IMR-90 (cell line): Measurements from ENCODE around the gene RNF215. TPM values are rescaled to one million over a fixed set of nuclear protein-coding genes. Genes with fewer than 3 reads are reported as not detected.

Experiments used
- MAZ ChIP-seq: IDR thresholded peaks from 2 replicates; pipeline ENCODE4 v1.6.1; 2012; ENCODE audit warnings: low read depth, mild to moderate bottlenecking, low read length, improper control_type of control experiment, moderate library complexity, borderline replicate concordance
- POLR2A ChIP-seq: IDR thresholded peaks from 2 replicates; pipeline ENCODE4 v1.6.1; 2012; ENCODE audit warnings: mild to moderate bottlenecking, low read depth, low read length
- polyA plus RNA-seq, 3 experiments: library from polyadenylated mRNA; depleted of rRNA; stranded (reverse); fragments of >200 nt; gene quantifications; 2 replicates each; pipeline ENCODE4 v1.2.3, GENCODE V29; 2012; ENCODE audit warnings: low replicate concordance in 1 of 3
- total RNA-seq: library from RNA; depleted of rRNA; stranded (reverse); fragments of >200 nt; gene quantifications from 2 replicates; pipeline ENCODE4 v1.2.3, GENCODE V29; 2012
- TF ChIP-seq, protein P1 (sequence below): fragments of 150-350 bp; IDR thresholded peaks from 2 replicates; pipeline ENCODE4 v1.6.1; 2016; ENCODE audit warnings: low read depth, mild to moderate bottlenecking, low read length, moderate library complexity, borderline replicate concordance

Gene RNF215
- total and polyA plus RNA-seq, 2 of the 4 experiments (the other 2 are of a cell fraction) = 15.8 to 21.9 TPM

DNA sequence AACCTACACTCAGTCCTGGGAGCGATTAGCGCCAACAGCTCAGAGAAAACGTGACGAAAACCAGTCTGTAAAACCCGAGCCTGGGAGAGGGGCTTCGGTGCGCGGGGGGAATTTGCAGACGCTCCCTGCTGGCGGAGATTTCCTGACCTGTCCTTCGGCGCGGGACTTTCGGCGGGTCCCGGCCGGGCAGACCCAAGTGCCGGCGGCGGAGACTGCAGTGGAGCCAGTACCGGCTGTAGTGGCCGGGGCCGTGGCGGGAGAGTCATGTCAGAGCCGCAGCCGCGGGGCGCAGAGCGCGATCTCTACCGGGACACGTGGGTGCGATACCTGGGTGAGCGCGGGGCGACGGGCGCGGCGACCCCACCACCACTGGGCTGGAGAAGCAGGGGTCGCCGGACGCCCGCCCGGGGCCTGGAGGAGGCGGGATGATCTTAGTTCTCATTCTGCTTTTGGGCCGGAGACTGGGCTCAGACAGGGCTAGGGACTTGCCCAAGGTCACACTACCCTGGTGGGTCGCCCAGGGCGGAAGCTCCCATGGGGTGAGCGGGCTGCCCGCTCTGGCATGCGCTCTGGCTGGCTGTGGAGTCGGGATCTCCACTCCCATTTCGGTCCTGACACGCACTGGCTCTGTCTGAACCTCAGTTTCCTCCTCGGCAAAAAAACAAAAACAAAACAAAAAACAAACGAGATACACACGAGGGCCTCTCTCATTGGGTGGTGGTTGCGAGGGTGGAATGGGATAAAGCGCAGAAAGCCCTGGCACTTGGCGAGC lies 38.6 kb upstream of the RNF215 start, which contains the start of gene MTFP1 (continued):
- TF ChIP-seq, protein P1, sequence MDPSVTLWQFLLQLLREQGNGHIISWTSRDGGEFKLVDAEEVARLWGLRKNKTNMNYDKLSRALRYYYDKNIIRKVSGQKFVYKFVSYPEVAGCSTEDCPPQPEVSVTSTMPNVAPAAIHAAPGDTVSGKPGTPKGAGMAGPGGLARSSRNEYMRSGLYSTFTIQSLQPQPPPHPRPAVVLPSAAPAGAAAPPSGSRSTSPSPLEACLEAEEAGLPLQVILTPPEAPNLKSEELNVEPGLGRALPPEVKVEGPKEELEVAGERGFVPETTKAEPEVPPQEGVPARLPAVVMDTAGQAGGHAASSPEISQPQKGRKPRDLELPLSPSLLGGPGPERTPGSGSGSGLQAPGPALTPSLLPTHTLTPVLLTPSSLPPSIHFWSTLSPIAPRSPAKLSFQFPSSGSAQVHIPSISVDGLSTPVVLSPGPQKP = no peak
- TF ChIP-seq POLR2A (peak; percentile 44; the same call in 1 of the 2 replicates), MAZ (0 out of 2 replicates have a peak, but pooled peaks have one; percentile 29)
